SIG-M5 treated with dmso at 0.1 percent for 504 hours (cell line): ENCODE measurements around the gene CHERP.
A peak's percentile ranks its signal among the peaks of the same experiment; 100 is the strongest.
"Not testable (repeated sequence)": the region's sequence is repeated elsewhere in the genome, so short reads cannot be mapped to it uniquely, and the experiment has no call there.

Source experiments
- DNase-seq: peaks from one replicate; lab custom pipeline; 2025; ENCODE audit not compliant: unreplicated experiment; lab: John Stamatoyannopoulos, UW

The CHERP gene

GRCh38 chr19:16577531-16577985, 35.3 kb upstream of the CHERP start:
- DNase-seq, result no peak

GRCh38 chr19:16576690-16577530, 34.7 kb upstream of the CHERP start:
- DNase-seq, result no peak

GRCh38 chr19:16575861-16576689, 33.8 kb upstream of the CHERP start:
- DNase-seq, result no peak

GRCh38 chr19:16575282-16575681, 33.0 kb upstream of the CHERP start:
- no peak for DNase-seq

GRCh38 chr19:16573925-16574324, 31.7 kb upstream of the CHERP start:
- DNase-seq, result no peak

- DNase-seq, result no peak
These were observed 31.1 kb upstream of the CHERP start for GRCh38 chr19:16573296-16573695.

- DNase-seq, result peak; percentile 93
These were observed 30.3 kb upstream of the CHERP start, which contains the start of gene SLC35E1 for GRCh38 chr19:16572332-16573211. Gene SLC35E1 (minus strand): TSS chr19:16572415. CDS start chr19:16572364, 51 bp downstream.

- no peak for DNase-seq
These were observed 29.6 kb upstream of the CHERP start for GRCh38 chr19:16571822-16572331.

- DNase-seq, result peak; percentile 65
These were observed 29.0 kb upstream of the CHERP start for GRCh38 chr19:16571283-16571682.

GRCh38 chr19:16569609-16570320, 27.5 kb upstream of the CHERP start:
- peak; percentile 36 for DNase-seq

- no peak for DNase-seq
These were observed 24.5 kb upstream of the CHERP start for GRCh38 chr19:16566702-16567101.

GRCh38 chr19:16566161-16566560, 23.9 kb upstream of the CHERP start:
- no peak for DNase-seq

- DNase-seq, result peak; percentile 21
These were observed 22.6 kb upstream of the CHERP start for GRCh38 chr19:16564842-16565241.

GRCh38 chr19:16562608-16563025, 20.4 kb upstream of the CHERP start:
- DNase-seq, result no peak

- DNase-seq, result no peak
These were observed 19.1 kb upstream of the CHERP start for GRCh38 chr19:16561382-16561781.

- no peak for DNase-seq
These were observed 17.6 kb upstream of the CHERP start for GRCh38 chr19:16559780-16560276.

- no peak for DNase-seq
These were observed 12.5 kb upstream of the CHERP start for GRCh38 chr19:16554776-16555175.

- not testable (repeated sequence) for DNase-seq
These were observed 9.7 kb upstream of the CHERP start for GRCh38 chr19:16551902-16552301.

GRCh38 chr19:16548956-16549355, 6.7 kb upstream of the CHERP start:
- DNase-seq, result no peak
